ENCODE data around the gene APOL1. TPM values are rescaled to one million over a fixed set of nuclear protein-coding genes. Genes with fewer than 3 reads are reported as not detected.

The APOL1 gene
- total and polyA plus RNA-seq, 2 of the 13 experiments (the other 11 are each of a cell fraction or from before 2014, with no cell fraction given) = 20.3 to 75.0 TPM

DNA sequence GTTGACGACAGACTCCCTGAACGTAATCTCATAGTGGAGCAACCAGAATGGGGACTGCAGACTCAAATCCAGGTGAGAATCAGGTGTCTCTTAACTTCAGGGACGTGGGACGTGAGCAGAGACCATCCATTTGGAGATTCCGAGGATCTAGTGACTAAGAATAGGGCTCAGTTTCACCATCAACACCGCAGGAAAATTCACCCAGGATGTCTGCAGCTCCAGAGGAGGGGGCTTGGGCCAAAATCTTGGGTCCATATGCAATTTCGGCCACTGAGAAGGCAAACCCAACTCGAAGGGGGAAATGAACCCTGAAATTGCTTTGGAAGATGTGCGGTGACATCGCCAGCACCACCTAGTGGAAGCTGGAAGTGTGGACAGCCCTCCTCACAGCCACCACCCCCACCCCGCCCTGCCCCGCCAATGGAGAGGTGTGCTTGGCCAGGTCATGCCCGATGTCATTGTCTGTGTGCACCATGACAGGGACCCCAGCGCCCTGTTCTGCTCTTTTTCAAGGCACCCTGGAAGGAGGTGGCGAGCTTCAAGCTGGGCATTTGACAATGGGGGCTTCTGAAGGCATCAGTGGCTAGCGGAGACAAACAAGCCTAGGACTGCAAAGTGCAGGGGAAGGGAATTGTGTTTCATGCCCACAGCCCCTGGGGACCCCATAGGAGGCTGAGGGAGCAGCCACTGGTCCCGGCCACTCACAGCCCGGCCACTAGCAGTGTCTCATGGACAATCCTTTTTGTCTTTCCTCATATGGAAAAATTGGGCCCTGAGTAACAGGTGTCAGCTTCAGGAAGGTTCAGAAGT is 24.8 kb downstream of the APOL1 start (continued):
- TF ChIP-seq HNRNPH1 (optimal IDR thresholded peaks at IDR 0.05; ENCODE audit: low read depth, low read length) (no peak), MAZ (IDR thresholded peaks at IDR 0.05; ENCODE audit: borderline replicate concordance, low read depth, low read length) (no peak), MAZ (CRISPR knock-in tag; IDR thresholded peaks at IDR 0.05; ENCODE audit: low read depth) (no peak), MEIS2 (CRISPR knock-in tag; IDR thresholded peaks at IDR 0.05) (no peak), NCOA5 (CRISPR knock-in tag; IDR thresholded peaks at IDR 0.05) (no peak), STAG1 (CRISPR knock-in tag; IDR thresholded peaks at IDR 0.05) (peak; percentile 70), DR1 (CRISPR knock-in tag; IDR thresholded peaks at IDR 0.05) (no peak), GABPA (IDR thresholded peaks at IDR 0.05; ENCODE audit: low read depth, low read length) (0 out of 2 replicates have a peak, but pooled peaks have one; percentile 1), GABPA (CRISPR knock-in tag; IDR thresholded peaks at IDR 0.05; ENCODE audit: low read depth) (no peak), ZNF225 (CRISPR knock-in tag; IDR thresholded peaks at IDR 0.05) (no peak), ZSCAN25 (CRISPR knock-in tag; IDR thresholded peaks at IDR 0.05) (no peak), POLR2G (IDR thresholded peaks at IDR 0.05; ENCODE audit: low read depth, low read length) (peak; percentile 51; the same call in 1 of the 2 replicates), ZNF460 (CRISPR knock-in tag; IDR thresholded peaks at IDR 0.05; ENCODE audit: borderline replicate concordance) (no peak), NFYC (CRISPR knock-in tag; IDR thresholded peaks at IDR 0.05) (no peak), TEAD2 (CRISPR knock-in tag; IDR thresholded peaks at IDR 0.05) (no peak), ZNF24 (IDR thresholded peaks at IDR 0.05) (no peak)
- TF ChIP-seq, protein P1, sequence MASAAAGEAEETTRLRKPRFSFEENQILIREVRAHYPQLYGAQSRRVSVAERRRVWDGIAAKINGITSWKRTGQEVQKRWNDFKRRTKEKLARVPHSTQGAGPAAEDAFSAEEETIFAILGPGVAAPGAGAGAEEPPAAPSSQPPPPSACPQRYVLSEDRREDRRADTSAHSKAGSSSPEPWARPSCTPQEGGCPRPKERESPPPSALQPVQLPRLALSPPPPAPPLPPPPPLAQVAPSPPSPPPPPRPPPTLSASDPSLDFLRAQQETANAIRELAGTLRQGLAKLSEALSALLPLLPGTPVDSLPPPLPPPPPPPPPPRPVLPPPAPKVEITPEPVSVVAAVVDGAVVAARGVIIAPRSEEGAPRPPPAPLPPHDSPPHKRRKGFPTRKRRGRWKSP (CRISPR knock-in tag; IDR thresholded peaks at IDR 0.05) = no peak
- TF ChIP-seq, protein P2, sequence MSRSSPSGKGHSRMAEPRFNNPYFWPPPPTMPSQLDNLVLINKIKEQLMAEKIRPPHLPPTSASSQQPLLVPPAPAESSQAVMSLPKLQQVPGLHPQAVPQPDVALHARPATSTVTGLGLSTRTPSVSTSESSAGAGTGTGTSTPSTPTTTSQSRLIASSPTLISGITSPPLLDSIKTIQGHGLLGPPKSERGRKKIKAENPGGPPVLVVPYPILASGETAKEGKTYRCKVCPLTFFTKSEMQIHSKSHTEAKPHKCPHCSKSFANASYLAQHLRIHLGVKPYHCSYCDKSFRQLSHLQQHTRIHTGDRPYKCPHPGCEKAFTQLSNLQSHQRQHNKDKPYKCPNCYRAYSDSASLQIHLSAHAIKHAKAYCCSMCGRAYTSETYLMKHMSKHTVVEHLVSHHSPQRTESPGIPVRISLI (CRISPR knock-in tag; IDR thresholded peaks at IDR 0.05; ENCODE audit: borderline replicate concordance) = no peak
- TF ChIP-seq, protein P3, sequence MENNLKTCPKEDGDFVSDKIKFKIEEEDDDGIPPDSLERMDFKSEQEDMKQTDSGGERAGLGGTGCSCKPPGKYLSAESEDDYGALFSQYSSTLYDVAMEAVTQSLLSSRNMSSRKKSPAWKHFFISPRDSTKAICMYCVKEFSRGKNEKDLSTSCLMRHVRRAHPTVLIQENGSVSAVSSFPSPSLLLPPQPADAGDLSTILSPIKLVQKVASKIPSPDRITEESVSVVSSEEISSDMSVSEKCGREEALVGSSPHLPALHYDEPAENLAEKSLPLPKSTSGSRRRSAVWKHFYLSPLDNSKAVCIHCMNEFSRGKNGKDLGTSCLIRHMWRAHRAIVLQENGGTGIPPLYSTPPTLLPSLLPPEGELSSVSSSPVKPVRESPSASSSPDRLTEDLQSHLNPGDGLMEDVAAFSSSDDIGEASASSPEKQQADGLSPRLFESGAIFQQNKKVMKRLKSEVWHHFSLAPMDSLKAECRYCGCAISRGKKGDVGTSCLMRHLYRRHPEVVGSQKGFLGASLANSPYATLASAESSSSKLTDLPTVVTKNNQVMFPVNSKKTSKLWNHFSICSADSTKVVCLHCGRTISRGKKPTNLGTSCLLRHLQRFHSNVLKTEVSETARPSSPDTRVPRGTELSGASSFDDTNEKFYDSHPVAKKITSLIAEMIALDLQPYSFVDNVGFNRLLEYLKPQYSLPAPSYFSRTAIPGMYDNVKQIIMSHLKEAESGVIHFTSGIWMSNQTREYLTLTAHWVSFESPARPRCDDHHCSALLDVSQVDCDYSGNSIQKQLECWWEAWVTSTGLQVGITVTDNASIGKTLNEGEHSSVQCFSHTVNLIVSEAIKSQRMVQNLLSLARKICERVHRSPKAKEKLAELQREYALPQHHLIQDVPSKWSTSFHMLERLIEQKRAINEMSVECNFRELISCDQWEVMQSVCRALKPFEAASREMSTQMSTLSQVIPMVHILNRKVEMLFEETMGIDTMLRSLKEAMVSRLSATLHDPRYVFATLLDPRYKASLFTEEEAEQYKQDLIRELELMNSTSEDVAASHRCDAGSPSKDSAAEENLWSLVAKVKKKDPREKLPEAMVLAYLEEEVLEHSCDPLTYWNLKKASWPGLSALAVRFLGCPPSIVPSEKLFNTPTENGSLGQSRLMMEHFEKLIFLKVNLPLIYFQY (CRISPR knock-in tag; IDR thresholded peaks at IDR 0.05; ENCODE audit: borderline replicate concordance) = no peak
- TF ChIP-seq, protein P4, sequence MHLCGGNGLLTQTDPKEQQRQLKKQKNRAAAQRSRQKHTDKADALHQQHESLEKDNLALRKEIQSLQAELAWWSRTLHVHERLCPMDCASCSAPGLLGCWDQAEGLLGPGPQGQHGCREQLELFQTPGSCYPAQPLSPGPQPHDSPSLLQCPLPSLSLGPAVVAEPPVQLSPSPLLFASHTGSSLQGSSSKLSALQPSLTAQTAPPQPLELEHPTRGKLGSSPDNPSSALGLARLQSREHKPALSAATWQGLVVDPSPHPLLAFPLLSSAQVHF (CRISPR knock-in tag; IDR thresholded peaks at IDR 0.05) = no peak
